Natural killer cell (primary cell): Measurements from ENCODE around the gene PRR5L. TPM values are rescaled to one million over a fixed set of nuclear protein-coding genes. Genes with fewer than 3 reads are reported as not detected.

Experiments
- ATAC-seq, 3 donors: fragments of 150-1000 bp in 2 of 3; fragments of 200-7000 bp in 1 of 3; cut with Tn5 transposase; 1 replicate in 1 of 3; 2 replicates in 2 of 3; pipeline ENCODE4 v1.10.0; 2021; ENCODE audit warnings: mild to moderate bottlenecking in 2 of 3, moderate library complexity in 2 of 3
- DNase-seq, 2 donors: peaks; one replicate each; pipeline versions ENCODE4 v3.0.0 to v3.0.0-alpha.2; 2013 to 2021; ENCODE audit warnings: mixed read lengths in 1 of 2
- H3K27ac ChIP-seq: one replicate; pipeline ENCODE4 v1.5.1; 2013; ENCODE audit warnings: mild to moderate bottlenecking, low read length
- H3K27me3 ChIP-seq: one replicate; pipeline ENCODE4 v1.6.1; 2013; ENCODE audit warnings: low read length; ENCODE audit not compliant: control insufficient read depth, insufficient read depth
- H3K36me3 ChIP-seq: one replicate; pipeline ENCODE4 v1.6.1; 2013; ENCODE audit warnings: low read length; ENCODE audit not compliant: control insufficient read depth, insufficient read depth
- H3K4me1 ChIP-seq: one replicate; pipeline ENCODE4 v1.6.1; 2013; ENCODE audit warnings: low read length; ENCODE audit not compliant: control insufficient read depth, insufficient read depth
- H3K4me3 ChIP-seq: one replicate; pipeline ENCODE4 v1.5.1; 2013; ENCODE audit warnings: low read length
- H3K9me3 ChIP-seq: one replicate; pipeline ENCODE4 v1.6.1; 2013; ENCODE audit warnings: low read length; ENCODE audit not compliant: control insufficient read depth, insufficient read depth
- H3K27ac Mint-ChIP-seq, 2 donors: one replicate each; pipeline ENCODE4 v1.8.0; 2022; ENCODE audit warnings: mild to moderate bottlenecking in 2 of 2, mixed read lengths in 2 of 2, moderate library complexity in 1 of 2
- H3K27me3 Mint-ChIP-seq, 2 donors: one replicate each; pipeline ENCODE4 v1.8.0; 2022; ENCODE audit warnings: low read depth in 2 of 2, mixed read lengths in 2 of 2
- H3K36me3 Mint-ChIP-seq: one replicate; pipeline ENCODE4 v1.8.0; 2022; ENCODE audit warnings: mixed read lengths
- H3K4me1 Mint-ChIP-seq, 2 donors: one replicate each; pipeline ENCODE4 v1.8.0; 2022; ENCODE audit warnings: mixed read lengths in 2 of 2
- H3K4me3 Mint-ChIP-seq: one replicate; pipeline ENCODE4 v1.8.0; 2022; ENCODE audit warnings: mild to moderate bottlenecking, moderate library complexity, mixed read lengths
- H3K9me3 Mint-ChIP-seq, 2 donors: one replicate each; pipeline ENCODE4 v1.8.0; 2022; ENCODE audit warnings: mixed read lengths in 2 of 2
- CTCF ChIP-seq: fragments of 200-600 bp; IDR thresholded peaks from one replicate; pipeline ENCODE4 v1.8.0; 2022; ENCODE audit warnings: antibody characterized with exemption
- WGBS: methylation state at CpG from one replicate; pipeline ENCODE4 v1.1.7; 2013; ENCODE audit warnings: missing lambda C conversion rate; ENCODE audit not compliant: insufficient coverage; 5-methylcytosine and 5-hydroxymethylcytosine counted together
- intact Hi-C: fragments of 100-400 bp; cut with micrococcal nuclease; formaldehyde crosslinking; loops from one replicate; pipeline ENCODE4 v1.14.2; 2022
- total RNA-seq, 4 donors: library from RNA; stranded (reverse); fragments of 120-200 nt in 1 of 4; gene quantifications; one replicate each; pipeline versions ENCODE4 v1.2.3 to v1.2.4, GENCODE V29; 2013 to 2022

PRR5L gene
- total RNA-seq, 3 donors from 2014 or later (not counting 1 experiment from before 2014, with no cell fraction given), result 128 to 367 (median 303) TPM

GRCh38 chr11:36383195-36383594, 87.1 kb downstream of the PRR5L start:
- TF ChIP-seq CTCF, result no peak
- peak overlapping the region; percentile 90 to 93 for H3K27ac Mint-ChIP-seq
- WGBS, result 100% methylated on average over 1 of the region's 1 CpG
- DNase-seq (no peak), ATAC-seq (no peak)
- no peaks in the 10 kb centered on the region for H3K27me3 Mint-ChIP-seq
- intact Hi-C loops, result no loop called here
- peaks cover 91 to 93% of the 10 kb centered on the region in 2 donors for H3K4me1 Mint-ChIP-seq
- no peaks in the 10 kb centered on the region for H3K9me3 Mint-ChIP-seq
- Histone ChIP-seq H3K9me3 (no peaks in the 10 kb centered on the region), H3K4me1 (peaks cover 62% of the 10 kb centered on the region), H3K4me3 (no peak overlapping the region), H3K27me3 (no peaks in the 10 kb centered on the region), H3K27ac (no peak overlapping the region), H3K36me3 (peaks cover 35% of the 10 kb centered on the region)
- peak overlapping the region; percentile 80 for H3K4me3 Mint-ChIP-seq
- peaks cover 45% of the 10 kb centered on the region for H3K36me3 Mint-ChIP-seq

- Histone ChIP-seq H3K9me3 (no peaks in the 10 kb centered on the region), H3K4me1 (peaks cover 72% of the 10 kb centered on the region), H3K36me3 (peaks cover 26% of the 10 kb centered on the region), H3K4me3 (no peak overlapping the region), H3K27me3 (no peaks in the 10 kb centered on the region), H3K27ac (peak overlapping the region; percentile 75)
- H3K36me3 Mint-ChIP-seq, result peaks cover 29% of the 10 kb centered on the region
- intact Hi-C loops, result loop anchor here (2.0 kb wide), 1 partner anchor 33 kb away; no protein-coding TSS in a partner anchor
- H3K4me1 Mint-ChIP-seq, result peaks cover 84 to 91% of the 10 kb centered on the region in 2 donors
- H3K27me3 Mint-ChIP-seq, result no peaks in the 10 kb centered on the region
- DNase-seq (peak in 1 of 2 donors; percentile 59), ATAC-seq (peak; percentile 79 to 86 (median 83))
- H3K9me3 Mint-ChIP-seq, result no peaks in the 10 kb centered on the region
- WGBS, result 62% methylated on average over 9 of the region's 9 CpGs
- H3K27ac Mint-ChIP-seq, result peak overlapping the region; percentile 90 to 93
- peak overlapping the region; percentile 80 for H3K4me3 Mint-ChIP-seq
- no peak for TF ChIP-seq CTCF
These were observed 89.3 kb downstream of the PRR5L start for GRCh38 chr11:36385121-36385970.

- 99% methylated on average over 3 of the region's 3 CpGs for WGBS
- peak overlapping the region; percentile 8 for H3K27ac ChIP-seq
- H3K36me3 ChIP-seq, result peaks cover 27% of the 10 kb centered on the region
- peaks cover 24% of the 10 kb centered on the region for H3K36me3 Mint-ChIP-seq
- peak overlapping the region; percentile 90 to 93 for H3K27ac Mint-ChIP-seq
- intact Hi-C loops, result no loop called here
- peaks cover 87 to 91% of the 10 kb centered on the region in 2 donors for H3K4me1 Mint-ChIP-seq
- peak overlapping the region; percentile 67 for H3K4me3 Mint-ChIP-seq
- H3K27me3 ChIP-seq, result no peaks in the 10 kb centered on the region
- peaks cover 80% of the 10 kb centered on the region for H3K4me1 ChIP-seq
- H3K4me3 ChIP-seq, result no peak overlapping the region
- TF ChIP-seq CTCF, result no peak
- H3K9me3 ChIP-seq, result no peaks in the 10 kb centered on the region
- H3K9me3 Mint-ChIP-seq, result no peaks in the 10 kb centered on the region
- ATAC-seq, result no peak
- no peaks in the 10 kb centered on the region for H3K27me3 Mint-ChIP-seq
- no peak for DNase-seq
These were observed 90.3 kb downstream of the PRR5L start for GRCh38 chr11:36386411-36386810.
